Dermis blood vessel endothelial cell (primary cell): ENCODE data around the gene RNASE9. TPM values are rescaled to one million over a fixed set of nuclear protein-coding genes. Genes with fewer than 3 reads are reported as not detected.
"Not testable (repeated sequence)": the region's sequence is repeated elsewhere in the genome, so short reads cannot be mapped to it uniquely, and the experiment has no call there.

Source experiments
- DNase-seq: peaks from one replicate; pipeline ENCODE4 v3.0.0; 2010
- total RNA-seq: library from RNA; depleted of rRNA; stranded (reverse); fragments of >200 nt; gene quantifications from 2 replicates; pipeline ENCODE4 v1.2.3, GENCODE V29; 2014

RNASE9 gene
- total RNA-seq, 1 donor from 2014 or later, result not detected

DNA sequence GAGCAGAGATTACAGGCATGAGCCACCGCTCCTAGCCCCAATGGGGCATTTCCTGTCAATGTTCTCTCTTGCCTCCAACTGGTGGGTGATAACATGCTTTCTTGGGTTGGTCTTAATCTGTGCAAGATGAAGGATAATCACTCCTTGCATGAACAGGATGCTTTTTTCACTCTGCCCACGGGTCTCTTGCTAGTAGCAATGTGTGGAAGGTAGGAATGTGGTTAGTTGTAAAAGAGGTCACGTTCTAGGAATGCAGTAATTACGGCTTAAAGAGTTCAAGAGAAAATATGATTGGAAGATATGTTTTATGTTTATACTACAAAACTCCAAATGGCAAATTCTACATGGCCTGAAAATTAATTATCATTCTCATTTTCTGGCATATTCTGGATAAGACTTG is 45.0 kb downstream of the RNASE9 start:
- DNase-seq, result no peak

DNA sequence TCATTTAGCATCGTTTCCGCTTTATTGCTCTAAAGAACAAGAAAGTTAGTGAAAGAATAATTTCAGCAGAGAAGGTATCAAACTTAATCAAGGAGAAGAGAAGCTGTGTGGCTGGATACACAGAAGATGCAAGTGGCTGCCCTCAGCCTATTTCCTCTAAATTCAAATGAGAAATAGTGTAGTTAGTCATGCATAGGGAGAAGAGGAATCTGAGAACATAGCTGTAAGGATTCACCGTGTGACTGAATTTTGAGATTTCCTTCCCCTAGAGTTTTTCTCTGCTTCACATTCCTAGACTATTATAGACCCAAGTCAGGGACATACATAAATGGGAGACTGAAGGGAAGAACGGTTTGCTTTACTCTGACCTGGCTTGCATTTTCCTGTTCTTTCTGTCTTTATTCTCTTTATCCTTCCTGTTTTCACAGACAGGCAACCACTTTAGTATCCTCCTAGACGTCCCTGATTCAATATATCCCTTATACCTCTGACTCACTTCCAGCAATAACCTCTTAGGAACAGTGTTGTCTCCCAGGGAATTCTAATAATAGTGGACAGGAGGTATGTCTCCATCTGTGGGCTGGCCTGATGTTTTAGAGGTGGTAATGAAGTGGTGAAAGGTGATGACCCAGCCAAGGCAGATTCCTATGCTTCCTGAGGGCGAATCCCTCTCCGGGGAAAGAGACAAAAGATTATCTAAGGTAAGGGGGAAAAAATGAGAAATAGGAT is 48.5 kb downstream of the RNASE9 start:
- peak; percentile 46 for DNase-seq

DNA sequence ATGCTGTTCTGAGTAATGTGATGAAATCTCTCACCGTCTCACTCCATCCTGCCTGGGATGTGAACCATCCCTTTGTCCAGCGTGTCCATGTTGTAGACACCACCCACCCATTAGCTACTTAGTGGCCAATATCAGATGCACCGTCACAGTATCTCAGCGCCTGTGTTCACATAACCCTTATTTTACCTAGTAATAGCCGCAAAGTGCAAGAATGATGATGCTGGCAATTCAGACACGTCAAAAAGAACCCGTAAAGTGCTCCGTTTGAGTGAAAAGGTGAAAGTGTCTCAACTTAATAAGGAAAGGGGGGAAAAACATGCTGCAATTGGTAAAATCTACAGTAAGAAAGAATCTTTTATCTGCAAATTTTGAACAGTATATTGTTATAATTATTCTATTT is 52.5 kb downstream of the RNASE9 start:
- no peak for DNase-seq

- not testable (repeated sequence) for DNase-seq
Observed at GRCh38 chr14:20507537-20507936, 53.3 kb downstream of the RNASE9 start.

GRCh38 chr14:20506752-20507151 is 54.1 kb downstream of the RNASE9 start:
- DNase-seq, result not testable (repeated sequence)

DNA sequence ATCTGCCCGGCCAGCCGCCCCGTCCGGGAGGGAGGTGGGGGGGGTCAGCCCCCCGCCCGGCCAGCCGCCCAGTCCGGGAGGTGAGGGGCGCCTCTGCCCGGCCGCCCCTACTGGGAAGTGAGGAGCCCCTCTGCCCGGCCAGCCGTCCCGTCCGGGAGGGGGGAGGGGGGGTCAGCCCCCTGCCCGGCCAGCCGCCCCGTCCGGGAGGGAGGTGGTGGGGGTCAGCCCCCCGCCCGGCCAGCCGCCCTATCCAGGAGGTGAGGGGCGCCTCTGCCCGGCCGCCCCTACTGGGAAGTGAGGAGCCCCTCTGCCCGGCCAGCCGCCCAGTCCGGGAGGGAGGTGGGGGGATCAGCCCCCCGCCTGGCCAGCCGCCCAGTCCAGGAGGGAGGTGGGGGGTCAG is 54.6 kb downstream of the RNASE9 start:
- not testable (repeated sequence) for DNase-seq

Other genes with a start within 250 kb of the RNASE9 start
- gene CCNB1IP1, start 227.8 kb downstream of the RNASE9 start, total RNA-seq, result 30.8 and 33.0 TPM in 2 replicates
- 7.1 and 9.0 TPM in 2 replicates for gene PARP2, start 217.4 kb downstream of the RNASE9 start, total RNA-seq
- 36.2 and 56.0 TPM in 2 replicates for gene TEP1, start 147.5 kb downstream of the RNASE9 start, total RNA-seq
- 0.09 and 0.17 TPM in 2 replicates for gene KLHL33, start 124.9 kb downstream of the RNASE9 start, total RNA-seq
- 30.7 and 86.3 TPM in 2 replicates for gene OSGEP, start 106.2 kb downstream of the RNASE9 start, total RNA-seq
- gene APEX1, start 105.8 kb downstream of the RNASE9 start, total RNA-seq, result 63.1 and 83.3 TPM in 2 replicates
- 16.9 and 26.9 TPM in 2 replicates for gene PIP4P1, start 99.6 kb downstream of the RNASE9 start, total RNA-seq
- 214 and 230 TPM in 2 replicates for gene PNP, start 91.6 kb downstream of the RNASE9 start, total RNA-seq
- 0.34 TPM in 1 of 2 replicates, not detected in the other for gene RNASE10, start 55.5 kb downstream of the RNASE9 start, total RNA-seq
- not detected in 2 replicates for gene RNASE11, start 27.0 kb upstream of the RNASE9 start, total RNA-seq
- gene RNASE12, start 30.3 kb upstream of the RNASE9 start, total RNA-seq, result not detected in 2 replicates
- not detected in 2 replicates for gene OR6S1, start 80.6 kb upstream of the RNASE9 start, total RNA-seq
- 11.4 and 25.7 TPM in 2 replicates for gene RNASE4, start 123.5 kb upstream of the RNASE9 start, total RNA-seq
- 6.3 and 6.4 TPM in 2 replicates for gene ANG, start 127.7 kb upstream of the RNASE9 start, total RNA-seq
- not detected in 2 replicates for gene EDDM3A, start 184.8 kb upstream of the RNASE9 start, total RNA-seq
- not detected in 2 replicates for gene EDDM3B, start 207.4 kb upstream of the RNASE9 start, total RNA-seq
- 0.14 and 0.17 TPM in 2 replicates for gene RNASE6, start 220.2 kb upstream of the RNASE9 start, total RNA-seq
- 28.6 and 64.0 TPM in 2 replicates for gene RNASE1, start 241.8 kb upstream of the RNASE9 start, total RNA-seq